ENCODE results near the gene GOLGA8T.
"Not testable (repeated sequence)": the region's sequence is repeated elsewhere in the genome, so short reads cannot be mapped to it uniquely, and the experiment has no call there.

Gene GOLGA8T

DNA sequence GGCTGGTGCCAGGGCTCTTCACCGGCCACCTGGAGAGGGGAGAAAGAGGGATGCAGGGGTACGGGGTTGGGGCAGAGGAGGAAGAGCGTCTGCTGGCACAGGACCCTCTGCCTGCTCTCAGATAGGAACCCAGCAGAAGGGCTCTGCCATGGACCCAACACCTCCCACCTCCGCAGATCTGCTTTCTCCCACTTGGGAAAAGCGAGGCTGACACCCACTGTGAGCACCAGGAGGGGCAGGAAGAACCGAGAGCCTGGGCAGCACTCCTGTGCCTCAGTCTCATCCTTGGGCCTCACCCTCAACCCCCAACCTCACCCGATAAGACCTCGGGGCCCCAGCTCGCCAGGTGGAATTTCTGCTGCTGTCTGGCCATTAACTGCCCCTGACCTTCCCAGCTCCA is 58.0 kb downstream of the GOLGA8T start:
- not testable (repeated sequence) for H4K20me1 ChIP-seq (ENCODE audit: insufficient read depth, low read length); H3K4me3 ChIP-seq (ENCODE audit: low read depth in 1 of 2, low read length in 2 of 2); H3K9ac ChIP-seq (ENCODE audit: low read depth, low read length); H3K36me3 ChIP-seq (ENCODE audit: insufficient read depth, low read length); H3K27ac ChIP-seq (ENCODE audit: low read length); H3K27me3 ChIP-seq (ENCODE audit: insufficient read depth, low read length, poor library complexity); H3K9me3 ChIP-seq (ENCODE audit: insufficient read depth, low read length, severe bottlenecking); H3K4me2 ChIP-seq (ENCODE audit: insufficient read depth, low read length); ATAC-seq (ENCODE audit: insufficient read depth, low read depth); H2AFZ ChIP-seq (ENCODE audit: low read depth, low read length); H3K4me1 ChIP-seq (ENCODE audit: insufficient read depth, low read length); H3K79me2 ChIP-seq (ENCODE audit: insufficient read depth, low read length); DNase-seq
